BLaER1 treated with 17β-estradiol and CSF1 and Interleukin-3, amounts not matched to agents 10 nM and 100 nM (cell line): ENCODE results near the gene GRK2.
"Not testable (repeated sequence)": the region's sequence is repeated elsewhere in the genome, so short reads cannot be mapped to it uniquely, and the experiment has no call there.

ENCODE experiments used
- H3K27ac ChIP-seq, 11 experiments: shearing (Covaris generic); formaldehyde crosslinking; 2 replicates each; pipeline ENCODE4 v1.8.1; 2022
- H3K27me3 ChIP-seq, 11 experiments: shearing (Covaris generic); formaldehyde crosslinking; 2 replicates each; pipeline ENCODE4 v1.8.1; 2022
- H3K36me3 ChIP-seq, 11 experiments: shearing (Covaris generic); formaldehyde crosslinking; 2 replicates each; pipeline ENCODE4 v1.8.1; 2022
- H3K4me1 ChIP-seq, 10 experiments: shearing (Covaris generic); formaldehyde crosslinking; 2 replicates each; pipeline ENCODE4 v1.8.1; 2022
- H3K4me2 ChIP-seq, 11 experiments: shearing (Covaris generic); formaldehyde crosslinking; 2 replicates each; pipeline ENCODE4 v1.8.1; 2022
- H3K4me3 ChIP-seq, 10 experiments: shearing (Covaris generic); formaldehyde crosslinking; 2 replicates each; pipeline ENCODE4 v1.8.1; 2022
- H3K9ac ChIP-seq, 11 experiments: shearing (Covaris generic); formaldehyde crosslinking; 2 replicates each; pipeline ENCODE4 v1.8.1; 2022
- H3K9me3 ChIP-seq, 11 experiments: shearing (Covaris generic); formaldehyde crosslinking; replicated peaks in 1 of 11; 2 replicates each; pipeline ENCODE4 v1.8.1; 2022
- H4K20me1 ChIP-seq, 11 experiments: shearing (Covaris generic); formaldehyde crosslinking; 2 replicates each; pipeline ENCODE4 v1.8.1; 2022
- Cebpa-rat ChIP-seq, 11 experiments: shearing (Covaris generic); IDR thresholded peaks; 2 replicates each; pipeline ENCODE4 v1.8.1; 2022

Gene GRK2

GRCh38 chr11:67317888-67318555, 51.7 kb downstream of the GRK2 start:
- Histone ChIP-seq H3K27me3 (peaks cover 0 to 8% (median 0%) of the 10 kb centered on the region in 11 experiments; a peak in 6 of 22 replicates), H3K27ac (peak overlapping the region in 9 of 11 experiments; percentile 6 to 83 (median 74); a peak in 11 of 22 replicates), H3K36me3 (peaks cover 0 to 8% (median 0%) of the 10 kb centered on the region in 11 experiments; a peak in 4 of 22 replicates), H3K4me3 (peak overlapping the region; percentile 69 to 85 (median 78)), H3K9me3 (no peaks in the 10 kb centered on the region), H3K9ac (peak overlapping the region; percentile 68 to 83 (median 79)), H4K20me1 (no peaks in the 10 kb centered on the region), H3K4me1 (peaks cover 21 to 49% (median 38%) of the 10 kb centered on the region in 10 experiments), H3K4me2 (peak overlapping the region; percentile 95 to 100 (median 99))
- no peak for TF ChIP-seq Cebpa-rat (IDR thresholded peaks at IDR 0.05)

DNA sequence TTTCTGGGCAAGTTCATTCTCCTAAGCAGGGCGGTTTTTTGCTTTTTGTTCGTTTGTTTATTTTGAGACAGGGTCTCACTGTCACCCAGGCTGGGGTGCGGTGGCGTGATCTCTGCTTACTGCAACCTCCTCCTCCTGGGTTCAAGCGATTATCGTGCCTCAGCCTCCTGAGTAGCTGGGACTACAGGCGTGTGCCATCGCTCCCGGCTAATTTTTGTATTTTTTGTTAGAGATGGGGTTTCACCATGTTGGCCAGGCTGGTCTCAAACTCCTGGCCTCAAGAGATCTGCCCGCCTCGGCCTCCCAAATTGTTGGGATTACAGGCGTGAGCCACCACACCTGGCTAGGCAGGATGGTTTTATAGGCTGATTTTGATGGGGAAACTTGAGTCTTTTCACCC, 52.6 kb downstream of the GRK2 start:
- Histone ChIP-seq H3K4me1 (peaks cover 20 to 40% (median 33%) of the 10 kb centered on the region in 10 experiments), H3K4me3 (peak overlapping the region in 3 of 10 experiments; percentile 69 to 78 (median 71); a peak in 2 of 20 replicates), H3K4me2 (peak overlapping the region; percentile 95 to 100 (median 99)), H3K9ac (peak overlapping the region in 2 of 11 experiments; percentile 82 to 83; a peak in 4 of 22 replicates)
- not testable (repeated sequence) for H3K9me3 ChIP-seq, H3K27ac ChIP-seq, H3K36me3 ChIP-seq, H4K20me1 ChIP-seq, H3K27me3 ChIP-seq

DNA sequence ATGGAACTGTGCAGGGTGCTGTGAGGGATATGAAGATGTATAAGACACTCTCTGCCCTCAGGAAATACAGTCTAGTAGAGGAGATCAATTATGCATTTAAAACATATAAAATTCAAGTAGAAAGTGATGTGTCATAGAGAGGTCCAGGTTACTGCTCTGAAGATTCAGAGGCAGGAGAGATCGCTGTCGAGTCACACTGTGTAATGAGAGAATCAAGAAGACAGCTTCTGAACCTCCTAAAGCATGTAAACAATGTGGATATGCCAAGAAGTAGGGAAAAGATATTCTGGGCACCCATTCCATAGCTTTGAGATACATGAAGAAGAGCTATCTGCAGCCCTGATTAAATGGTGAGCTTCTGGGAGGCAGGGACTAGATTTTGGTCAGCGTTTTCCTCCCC, 53.7 kb downstream of the GRK2 start:
- no peaks in the 10 kb centered on the region for H3K9me3 ChIP-seq
- no peak overlapping the region for H3K27ac ChIP-seq
- peaks cover 16 to 38% (median 28%) of the 10 kb centered on the region in 10 experiments for H3K4me1 ChIP-seq
- H3K4me2 ChIP-seq: no peak overlapping the region
- no peak overlapping the region for H3K9ac ChIP-seq
- peaks cover 0 to 7% (median 0%) of the 10 kb centered on the region in 11 experiments; a peak in 1 of 22 replicates for H3K36me3 ChIP-seq
- H3K4me3 ChIP-seq: no peak overlapping the region
- TF ChIP-seq Cebpa-rat (IDR thresholded peaks at IDR 0.05): no peak
- no peaks in the 10 kb centered on the region for H4K20me1 ChIP-seq
- H3K27me3 ChIP-seq: peaks cover 0 to 8% (median 0%) of the 10 kb centered on the region in 11 experiments; a peak in 6 of 22 replicates

GRCh38 chr11:67320691-67321090, 54.4 kb downstream of the GRK2 start:
- Histone ChIP-seq H3K36me3 (peaks cover 0 to 7% (median 0%) of the 10 kb centered on the region in 11 experiments; a peak in 2 of 22 replicates), H3K27ac (no peak overlapping the region)
- no peak for TF ChIP-seq Cebpa-rat (IDR thresholded peaks at IDR 0.05)

DNA sequence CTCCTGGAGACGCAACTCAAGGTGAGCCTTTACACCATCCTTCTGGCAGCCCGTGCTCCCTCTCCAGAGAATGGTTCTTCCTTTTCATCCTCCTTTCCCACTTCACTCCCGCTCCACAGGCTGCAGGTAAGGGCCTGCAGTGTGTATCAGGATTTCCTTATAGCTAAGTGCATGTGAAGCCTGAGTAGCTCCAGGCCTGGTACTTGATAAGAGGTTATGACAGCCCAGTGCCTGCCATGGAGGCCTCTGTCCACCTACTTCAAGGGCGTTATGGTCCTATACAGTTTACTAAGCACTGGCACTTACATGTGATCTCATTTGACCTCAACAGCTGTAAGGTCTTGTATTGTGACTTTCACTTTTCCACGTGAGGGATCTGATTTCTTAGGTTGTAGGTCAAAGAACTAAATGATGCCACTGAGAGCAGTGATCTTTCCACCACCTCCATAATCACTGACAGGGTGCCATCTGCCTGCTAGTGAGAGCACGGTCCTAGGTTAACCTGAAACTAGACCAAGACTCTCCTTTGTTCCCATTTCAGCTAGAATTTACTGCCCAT, 55.1 kb downstream of the GRK2 start:
- Histone ChIP-seq H3K4me2 (no peak overlapping the region), H3K4me3 (no peak overlapping the region), H3K9ac (no peak overlapping the region), H3K36me3 (peaks cover 0 to 7% (median 0%) of the 10 kb centered on the region in 11 experiments; a peak in 2 of 22 replicates), H3K9me3 (no peaks in the 10 kb centered on the region), H3K27ac (no peak overlapping the region), H4K20me1 (no peaks in the 10 kb centered on the region), H3K27me3 (peaks cover 0 to 8% (median 0%) of the 10 kb centered on the region in 11 experiments; a peak in 6 of 22 replicates), H3K4me1 (peaks cover 13 to 27% (median 18%) of the 10 kb centered on the region in 10 experiments)
- no peak for TF ChIP-seq Cebpa-rat (IDR thresholded peaks at IDR 0.05)

More at GRCh38 chr11:67320691-67321090, 54.4 kb downstream of the GRK2 start:
- H3K4me2 ChIP-seq: peak overlapping the region in 1 of 11 experiments; percentile 10; a peak in 1 of 22 replicates
- H3K4me3 ChIP-seq: no peak overlapping the region
- H3K9ac ChIP-seq: no peak overlapping the region
- H3K27me3 ChIP-seq: peaks cover 0 to 8% (median 0%) of the 10 kb centered on the region in 11 experiments; a peak in 6 of 22 replicates
- H3K9me3 ChIP-seq: no peaks in the 10 kb centered on the region
- H3K4me1 ChIP-seq: peaks cover 16 to 34% (median 24%) of the 10 kb centered on the region in 10 experiments
- H4K20me1 ChIP-seq: no peaks in the 10 kb centered on the region

DNA sequence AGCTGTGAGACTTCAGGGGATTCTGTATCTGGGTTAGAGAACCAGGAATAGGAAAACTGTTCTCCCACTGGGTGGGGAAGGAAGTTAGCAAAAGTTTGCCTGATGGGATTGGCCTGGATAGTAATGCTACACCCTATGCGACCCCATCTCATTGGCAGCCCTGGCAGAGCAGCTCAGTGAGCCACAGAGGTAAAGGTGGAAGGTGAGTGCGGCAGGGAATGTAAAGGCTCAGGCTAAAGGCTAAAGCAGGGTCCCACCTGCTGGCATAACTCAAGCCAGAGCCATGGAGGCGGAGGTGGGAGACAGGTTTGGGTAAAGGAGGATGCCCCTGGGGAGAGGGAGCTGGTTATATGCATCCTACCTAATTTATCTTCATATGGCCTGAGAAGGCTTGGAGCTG, 55.8 kb downstream of the GRK2 start:
- Histone ChIP-seq H3K9me3 (no peaks in the 10 kb centered on the region), H3K36me3 (peaks cover 0 to 7% (median 0%) of the 10 kb centered on the region in 11 experiments; a peak in 2 of 22 replicates), H3K4me3 (no peak overlapping the region), H4K20me1 (no peaks in the 10 kb centered on the region), H3K9ac (peak overlapping the region in 1 of 11 experiments; percentile 22; a peak in 1 of 22 replicates), H3K4me2 (no peak overlapping the region), H3K27me3 (peaks cover 0 to 8% (median 0%) of the 10 kb centered on the region in 11 experiments; a peak in 6 of 22 replicates), H3K27ac (no peak overlapping the region), H3K4me1 (peaks cover 10 to 20% (median 13%) of the 10 kb centered on the region in 10 experiments; a peak in 19 of 20 replicates)
- no peak for TF ChIP-seq Cebpa-rat (IDR thresholded peaks at IDR 0.05)

- no peak overlapping the region for H3K4me2 ChIP-seq
- H3K9me3 ChIP-seq: no peaks in the 10 kb centered on the region
- H3K4me1 ChIP-seq: peaks cover 5 to 13% (median 7%) of the 10 kb centered on the region in 10 experiments; a peak in 18 of 20 replicates
- H3K4me3 ChIP-seq: no peak overlapping the region
- no peak for TF ChIP-seq Cebpa-rat (IDR thresholded peaks at IDR 0.05)
- H3K36me3 ChIP-seq: peaks cover 0 to 7% (median 0%) of the 10 kb centered on the region in 11 experiments; a peak in 2 of 22 replicates
- H3K27me3 ChIP-seq: peaks cover 0 to 3% (median 0%) of the 10 kb centered on the region in 11 experiments; a peak in 3 of 22 replicates
- no peak overlapping the region for H3K9ac ChIP-seq
- no peaks in the 10 kb centered on the region for H4K20me1 ChIP-seq
- no peak overlapping the region for H3K27ac ChIP-seq
Measured at GRCh38 chr11:67323526-67323925, 57.3 kb downstream of the GRK2 start.

DNA sequence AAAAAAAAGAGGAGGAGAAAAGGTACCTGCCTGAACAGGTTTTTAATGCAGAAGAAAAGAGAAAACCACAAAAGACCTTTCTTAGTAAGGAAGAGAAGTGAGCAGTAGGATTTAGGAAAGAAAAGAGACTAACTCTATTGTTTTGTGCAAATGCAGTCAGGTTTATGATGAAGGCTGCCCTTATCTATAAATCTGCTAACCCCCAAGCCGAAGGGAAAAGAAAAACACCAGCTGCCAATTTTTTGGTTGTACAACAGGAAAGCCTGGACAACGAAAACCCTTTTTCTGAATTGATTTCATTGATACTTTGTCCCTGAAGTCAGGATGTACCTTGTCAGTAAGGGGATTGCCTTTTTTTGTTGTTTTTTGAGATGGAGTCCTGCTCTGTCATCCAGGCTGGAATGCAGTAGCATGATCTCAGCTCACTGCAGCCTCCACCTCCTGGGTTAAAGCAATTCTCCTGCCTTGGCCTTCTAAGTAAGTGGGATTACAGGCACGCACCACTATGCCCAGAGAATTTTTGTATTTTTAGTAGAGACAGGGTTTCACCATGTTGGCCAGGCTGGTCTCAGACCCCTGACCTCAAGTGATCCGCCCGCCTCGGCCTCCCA, 65.9 kb downstream of the GRK2 start:
- peaks cover 0 to 3% (median 0%) of the 10 kb centered on the region in 11 experiments; a peak in 2 of 22 replicates for H3K9me3 ChIP-seq
- H3K4me3 ChIP-seq: no peak overlapping the region
- 0 out of 22 replicates have a peak, but pooled peaks cover 0 to 4% (median 0%) of the 10 kb centered on the region in 11 experiments for H3K36me3 ChIP-seq
- no peaks in the 10 kb centered on the region for H4K20me1 ChIP-seq
- no peak overlapping the region for H3K4me2 ChIP-seq
- no peak for TF ChIP-seq Cebpa-rat (IDR thresholded peaks at IDR 0.05)
- no peaks in the 10 kb centered on the region for H3K27me3 ChIP-seq
- no peak overlapping the region for H3K9ac ChIP-seq
- no peaks in the 10 kb centered on the region for H3K4me1 ChIP-seq
- H3K27ac ChIP-seq: no peak overlapping the region
